IMR-90 (cell line): ENCODE measurements around the gene STXBP6. TPM values are rescaled to one million over a fixed set of nuclear protein-coding genes. Genes with fewer than 3 reads are reported as not detected.

Experiments
- ATAC-seq: fragments of 200-7000 bp; cut with Tn5 transposase; 2 replicates; pipeline ENCODE4 v1.9.1; 2020; ENCODE audit warnings: low read depth, mild to moderate bottlenecking, moderate library complexity
- BruUV-seq: library from RNA; stranded (reverse); fragments of 400-500 nt; replicated peaks from 2 replicates; lab custom pipeline; 2021; lab: Mats Ljungman, UMichigan
- CTCF ChIA-PET: fragments of 300-600 bp; formaldehyde crosslinking; extraction: SDS; loops from one replicate; lab custom pipeline; 2021; ENCODE audit warnings: antibody characterized with exemption; lab: Yijun Ruan, JAX
- POLR2A ChIA-PET: fragments of 300-600 bp; sonication (Branson Sonifier 250); formaldehyde crosslinking; loops from one replicate; lab custom pipeline; 2022; ENCODE audit warnings: antibody characterized with exemption; ENCODE audit not compliant: unreplicated experiment; lab: Charles Lee
- DNase-seq: peaks from one replicate; pipeline ENCODE4 v3.0.0; 2013
- H2AFZ ChIP-seq: replicated peaks from 2 replicates; pipeline ENCODE3; 2013; ENCODE audit warnings: low read length, mild to moderate bottlenecking; ENCODE audit not compliant: poor library complexity
- H2AK5ac ChIP-seq: 2 replicates; pipeline ENCODE4 v1.6.1; 2013; ENCODE audit warnings: low read depth, low read length, inconsistent platforms
- H2AK9ac ChIP-seq: replicated peaks from 2 replicates; pipeline ENCODE3; 2013; ENCODE audit warnings: mild to moderate bottlenecking, low read depth, low read length, moderate library complexity; ENCODE audit not compliant: poor library complexity
- H2BK120ac ChIP-seq: 2 replicates; pipeline ENCODE4 v1.6.1; 2013; ENCODE audit warnings: low read depth, low read length, inconsistent platforms
- H2BK15ac ChIP-seq: 3 replicates; pipeline ENCODE4 v1.6.1; 2013; ENCODE audit warnings: low read depth, low read length, inconsistent platforms
- H2BK20ac ChIP-seq: 2 replicates; pipeline ENCODE4 v1.6.1; 2013; ENCODE audit warnings: low read depth, mild to moderate bottlenecking, inconsistent platforms, low read length, moderate library complexity
- H2BK5ac ChIP-seq: 2 replicates; pipeline ENCODE4 v1.6.1; 2013; ENCODE audit warnings: mild to moderate bottlenecking, low read depth, low read length, inconsistent platforms; ENCODE audit not compliant: poor library complexity, severe bottlenecking
- H3K14ac ChIP-seq: replicated peaks from 2 replicates; pipeline ENCODE4 v1.6.1; 2013; ENCODE audit warnings: low read depth, low read length, inconsistent platforms
- H3K18ac ChIP-seq: 2 replicates; pipeline ENCODE4 v1.6.1; 2013; ENCODE audit warnings: low read depth, low read length, control low read depth
- H3K23ac ChIP-seq: 2 replicates; pipeline ENCODE4 v1.6.1; 2013; ENCODE audit warnings: low read depth, low read length, inconsistent platforms
- H3K27ac ChIP-seq: 2 replicates; pipeline ENCODE4 v1.5.1; 2013; ENCODE audit warnings: mild to moderate bottlenecking, control low read depth, low read length; ENCODE audit not compliant: insufficient read depth
- H3K27me3 ChIP-seq: 2 replicates; pipeline ENCODE4 v1.6.1; 2013; ENCODE audit warnings: low read length; ENCODE audit not compliant: control insufficient read depth, insufficient read depth
- H3K36me3 ChIP-seq: 2 replicates; pipeline ENCODE4 v1.6.1; 2013; ENCODE audit warnings: low read length, mixed read lengths; ENCODE audit not compliant: control insufficient read depth, insufficient read depth
- H3K4ac ChIP-seq: 2 replicates; pipeline ENCODE4 v1.6.1; 2013; ENCODE audit warnings: low read depth, low read length, inconsistent platforms
- H3K4me1 ChIP-seq: 2 replicates; pipeline ENCODE4 v1.6.1; 2013; ENCODE audit warnings: low read length, mixed read lengths; ENCODE audit not compliant: control insufficient read depth, insufficient read depth
- H3K4me2 ChIP-seq: 2 replicates; pipeline ENCODE4 v1.6.1; 2013; ENCODE audit warnings: low read depth, mild to moderate bottlenecking, control low read depth, low read length, moderate library complexity
- H3K4me3 ChIP-seq: 2 replicates; pipeline ENCODE4 v1.5.1; 2013; ENCODE audit warnings: low read depth, mild to moderate bottlenecking, control low read depth, low read length, moderate library complexity; ENCODE audit not compliant: insufficient read depth
- H3K56ac ChIP-seq: 2 replicates; pipeline ENCODE4 v1.6.1; 2013; ENCODE audit warnings: low read length, inconsistent platforms; ENCODE audit not compliant: insufficient read depth; ENCODE audit errors: extremely low read depth
- H3K79me1 ChIP-seq, 2 experiments: 2 replicates each; pipeline ENCODE4 v1.6.1; 2013; ENCODE audit warnings: low read length in 2 of 2, inconsistent platforms in 1 of 2, low read depth in 1 of 2
- H3K9ac ChIP-seq: 2 replicates; pipeline ENCODE4 v1.6.1; 2013; ENCODE audit warnings: low read depth, low read length, control low read depth
- H3K9me1 ChIP-seq: 2 replicates; pipeline ENCODE4 v1.6.1; 2013; ENCODE audit warnings: low read length, inconsistent platforms; ENCODE audit not compliant: insufficient read depth
- H3K9me3 ChIP-seq: 2 replicates; pipeline ENCODE4 v1.6.1; 2013; ENCODE audit warnings: low read length; ENCODE audit not compliant: control insufficient read depth, insufficient read depth
- H4K20me1 ChIP-seq: 2 replicates; pipeline ENCODE4 v1.6.1; 2013; ENCODE audit warnings: low read length, inconsistent platforms; ENCODE audit not compliant: insufficient read depth
- H4K5ac ChIP-seq: 2 replicates; pipeline ENCODE4 v1.6.1; 2013; ENCODE audit warnings: mild to moderate bottlenecking, low read depth, low read length, control low read depth
- H4K8ac ChIP-seq, 2 experiments: 2 replicates each; pipeline ENCODE4 v1.6.1; 2013; ENCODE audit warnings: low read depth in 2 of 2, low read length in 2 of 2, control low read depth in 1 of 2, inconsistent platforms in 1 of 2
- H4K91ac ChIP-seq: 2 replicates; pipeline ENCODE4 v1.6.1; 2013; ENCODE audit warnings: low read depth, low read length, inconsistent platforms; ENCODE audit not compliant: insufficient read depth
- BHLHE40 ChIP-seq: fragments of 150-350 bp; IDR thresholded peaks from 2 replicates; pipeline ENCODE4 v1.6.1; 2016; ENCODE audit warnings: mild to moderate bottlenecking, low read depth, low read length
- CEBPB ChIP-seq: IDR thresholded peaks from 2 replicates; pipeline ENCODE4 v1.6.1; 2012; ENCODE audit warnings: low read depth, low read length, improper control_type of control experiment
- CHD1 ChIP-seq: IDR thresholded peaks from 2 replicates; pipeline ENCODE4 v1.6.1; 2012; ENCODE audit warnings: low read depth, low read length, improper control_type of control experiment
- CTCF ChIP-seq: conservative IDR thresholded peaks from 2 replicates; pipeline ENCODE4 v1.5.1; 2012; ENCODE audit warnings: mild to moderate bottlenecking, low read depth, low read length, improper control_type of control experiment
- ELK1 ChIP-seq: fragments of 150-350 bp; IDR thresholded peaks from 2 replicates; pipeline ENCODE4 v1.6.1; 2016; ENCODE audit warnings: low read depth, mild to moderate bottlenecking, low read length, moderate library complexity, borderline replicate concordance
- FOS ChIP-seq: fragments of 150-350 bp; IDR thresholded peaks from 2 replicates; pipeline ENCODE4 v1.6.1; 2016; ENCODE audit warnings: low read depth, low read length
- MAFK ChIP-seq: IDR thresholded peaks from 2 replicates; pipeline ENCODE4 v1.6.1; 2012; ENCODE audit warnings: low read depth, low read length, improper control_type of control experiment
- MAZ ChIP-seq: IDR thresholded peaks from 2 replicates; pipeline ENCODE4 v1.6.1; 2012; ENCODE audit warnings: low read depth, mild to moderate bottlenecking, low read length, improper control_type of control experiment, moderate library complexity, borderline replicate concordance
- MXI1 ChIP-seq: IDR thresholded peaks from 2 replicates; pipeline ENCODE4 v1.6.1; 2012; ENCODE audit warnings: low read depth, mild to moderate bottlenecking, low read length, moderate library complexity, borderline replicate concordance
- NFE2L2 ChIP-seq: fragments of 150-350 bp; IDR thresholded peaks from 2 replicates; pipeline ENCODE4 v1.6.1; 2016; ENCODE audit warnings: low read depth, mild to moderate bottlenecking, low read length
- POLR2A ChIP-seq: IDR thresholded peaks from 2 replicates; pipeline ENCODE4 v1.6.1; 2012; ENCODE audit warnings: mild to moderate bottlenecking, low read depth, low read length
- RAD21 ChIP-seq: IDR thresholded peaks from 2 replicates; pipeline ENCODE4 v1.6.1; 2012; ENCODE audit warnings: low read length, improper control_type of control experiment
- RCOR1 ChIP-seq: IDR thresholded peaks from 2 replicates; pipeline ENCODE4 v1.6.1; 2012; ENCODE audit warnings: mild to moderate bottlenecking, low read length, improper control_type of control experiment; ENCODE audit not compliant: insufficient replicate concordance
- RFX5 ChIP-seq: IDR thresholded peaks from 2 replicates; pipeline ENCODE4 v1.8.0; 2012; ENCODE audit warnings: low read depth, mild to moderate bottlenecking, low read length, moderate library complexity
- SMC3 ChIP-seq: fragments of 150-350 bp; IDR thresholded peaks from 2 replicates; pipeline ENCODE4 v1.6.1; 2016; ENCODE audit warnings: low read depth, mild to moderate bottlenecking, antibody characterized with exemption, low read length, moderate library complexity
- USF2 ChIP-seq: fragments of 150-350 bp; IDR thresholded peaks from 2 replicates; pipeline ENCODE4 v1.6.1; 2017; ENCODE audit warnings: mild to moderate bottlenecking, antibody characterized with exemption, low read length, low read depth
- WGBS, 2 experiments: methylation state at CpG; one replicate each; pipeline versions ENCODE4 v1.1.5 to v1.1.7; 2013; ENCODE audit warnings: missing lambda C conversion rate in 2 of 2; ENCODE audit not compliant: insufficient read length in 1 of 2; ENCODE audit errors: extremely low coverage in 2 of 2; 5-methylcytosine and 5-hydroxymethylcytosine counted together
- dilution Hi-C: fragments of 300-500 bp; cut with HindIII; formaldehyde crosslinking; loops from one replicate; pipeline ENCODE4 v1.14.3; 2018; ENCODE audit warnings: low sequenced_read_pairs; ENCODE audit not compliant: unreplicated experiment
- in situ Hi-C: fragments of 300-500 bp; cut with MboI; formaldehyde crosslinking; loops from 3 replicates; pipeline ENCODE4 v1.14.3; 2019; ENCODE audit warnings: low sequenced_read_pairs, inconsistent platforms, mixed read lengths
- intact Hi-C: fragments of 100-400 bp; cut with micrococcal nuclease; formaldehyde crosslinking; loops from 2 replicates; pipeline ENCODE4 v1.10.0; 2022
- polyA plus RNA-seq, 3 experiments: library from polyadenylated mRNA; depleted of rRNA; stranded (reverse); fragments of >200 nt; gene quantifications; 2 replicates each; pipeline ENCODE4 v1.2.3, GENCODE V29; 2012; ENCODE audit warnings: low replicate concordance in 1 of 3
- total RNA-seq: library from RNA; depleted of rRNA; stranded (reverse); fragments of >200 nt; gene quantifications from 2 replicates; pipeline ENCODE4 v1.2.3, GENCODE V29; 2012

The STXBP6 gene
- total and polyA plus RNA-seq, 2 of the 4 experiments (the other 2 are of a cell fraction): 14.2 to 14.3 TPM

- Histone ChIP-seq H2AFZ (no peak overlapping the region), H3K27me3 (no peaks in the 10 kb centered on the region), H2BK5ac (no peak overlapping the region), H3K9me1 (0 out of 2 replicates have a peak, but pooled peaks cover 5% of the 10 kb centered on the region), H3K4ac (peak overlapping the region; percentile 9; the same call in 1 of the 2 replicates), H3K4me1 (peaks cover 20% of the 10 kb centered on the region), H4K8ac (0 out of 4 replicates have a peak overlapping the region, but pooled peaks of 1 of the 2 experiments have one; percentile 41), H3K18ac (peak overlapping the region; percentile 27; the same call in 1 of the 2 replicates), H2BK20ac (no peak overlapping the region), H3K79me1 (peaks cover 0 to 8% of the 10 kb centered on the region in 2 experiments; a peak in 1 of 4 replicates), H4K20me1 (no peaks in the 10 kb centered on the region), H3K36me3 (no peaks in the 10 kb centered on the region), H3K4me3 (no peak overlapping the region), H4K5ac (peak overlapping the region; percentile 2; the same call in 1 of the 2 replicates), H2BK15ac (no peak overlapping the region), H2AK5ac (peak overlapping the region; percentile 25; the same call in 1 of the 2 replicates), H3K9ac (no peak overlapping the region), H3K23ac (0 out of 2 replicates have a peak overlapping the region, but pooled peaks have one; percentile 44), H2BK120ac (peak overlapping the region; percentile 16; the same call in 1 of the 2 replicates), H2AK9ac (no peak overlapping the region), H3K14ac (0 out of 2 replicates have a peak overlapping the region, but pooled peaks have one; percentile 37), H4K91ac (no peak overlapping the region), H3K27ac (no peak overlapping the region), H3K9me3 (no peaks in the 10 kb centered on the region), H3K56ac (no peak overlapping the region), H3K4me2 (no peak overlapping the region)
- CTCF ChIA-PET: no interaction called here
- TF ChIP-seq RCOR1 (no peak), BHLHE40 (no peak), ELK1 (no peak), POLR2A (no peak), FOS (no peak), CHD1 (no peak), SMC3 (no peak), MXI1 (no peak), NFE2L2 (no peak), MAFK (no peak), RFX5 (no peak), MAZ (no peak), CEBPB (no peak), RAD21 (no peak), CTCF (no peak), USF2 (no peak)
- BruUV-seq: no TSS peak
- dilution Hi-C loops (no loop called here), in situ Hi-C loops (no loop called here), intact Hi-C loops (no loop called here)
- peak; percentile 26 for DNase-seq
- POLR2A ChIA-PET: no interaction called here
- no CpG with 5 or more reads among the region's 1 CpG for WGBS, 2 experiments
- ATAC-seq: no peak
These were observed 46.4 kb downstream of the STXBP6 start for GRCh38 chr14:25003537-25003936.
